GM21526 (cell line): ENCODE measurements around the gene MEMO1.
"Not testable (repeated sequence)": the region's sequence is repeated elsewhere in the genome, so short reads cannot be mapped to it uniquely, and the experiment has no call there.

Source experiments
- ATAC-seq: cut with Tn5 transposase; IDR thresholded peaks from one replicate; pipeline ENCODE4 v1.9.1; 2021; ENCODE audit warnings: moderate library complexity; ENCODE audit not compliant: unreplicated experiment, low FRiP score

Gene MEMO1

GRCh38 chr2:31999438-31999837 lies 11.4 kb downstream of the MEMO1 start:
- ATAC-seq: no peak

GRCh38 chr2:31998731-31999383 lies 12.0 kb downstream of the MEMO1 start:
- no peak for ATAC-seq

GRCh38 chr2:31997653-31998052 lies 13.2 kb downstream of the MEMO1 start:
- ATAC-seq: peak; percentile 46

GRCh38 chr2:31996571-31997150 lies 14.1 kb downstream of the MEMO1 start:
- ATAC-seq: no peak

GRCh38 chr2:31992934-31993333 lies 17.9 kb downstream of the MEMO1 start:
- ATAC-seq: no peak

GRCh38 chr2:31992025-31992579 lies 18.7 kb downstream of the MEMO1 start:
- no peak for ATAC-seq

- ATAC-seq: no peak
Measured at GRCh38 chr2:31989946-31990345, 20.9 kb downstream of the MEMO1 start.

- ATAC-seq: no peak
Measured at GRCh38 chr2:31987454-31988220, 23.2 kb downstream of the MEMO1 start.

- ATAC-seq: no peak
Measured at GRCh38 chr2:31986906-31987305, 23.9 kb downstream of the MEMO1 start.

- ATAC-seq: no peak
Measured at GRCh38 chr2:31983762-31984467, 26.9 kb downstream of the MEMO1 start.

- peak; percentile 98 for ATAC-seq
Measured at GRCh38 chr2:31980674-31981356, 30.0 kb downstream of the MEMO1 start.

GRCh38 chr2:31979956-31980355 lies 30.9 kb downstream of the MEMO1 start:
- ATAC-seq: no peak

- ATAC-seq: no peak
Measured at GRCh38 chr2:31979018-31979417, 31.8 kb downstream of the MEMO1 start.

GRCh38 chr2:31978436-31978835 lies 32.4 kb downstream of the MEMO1 start:
- ATAC-seq: no peak

GRCh38 chr2:31973665-31974064 lies 37.1 kb downstream of the MEMO1 start:
- no peak for ATAC-seq

GRCh38 chr2:31972059-31972458 lies 38.7 kb downstream of the MEMO1 start:
- ATAC-seq: no peak

GRCh38 chr2:31969178-31969577 lies 41.6 kb downstream of the MEMO1 start:
- ATAC-seq: no peak

- no peak for ATAC-seq
Measured at GRCh38 chr2:31967790-31968189, 43.0 kb downstream of the MEMO1 start.

- ATAC-seq: not testable (repeated sequence)
Measured at GRCh38 chr2:31966402-31966801, 44.4 kb downstream of the MEMO1 start.

- no peak for ATAC-seq
Measured at GRCh38 chr2:31965094-31965493, 45.7 kb downstream of the MEMO1 start.
